GM21717 (cell line): ENCODE measurements around the gene CASQ2.

Source experiments
- ATAC-seq: cut with Tn5 transposase; IDR thresholded peaks from one replicate; pipeline ENCODE4 v1.9.1; 2021; ENCODE audit warnings: mild to moderate bottlenecking, moderate library complexity; ENCODE audit not compliant: unreplicated experiment

CASQ2 gene

GRCh38 chr1:115705085-115705951 lies 63.2 kb downstream of the CASQ2 start:
- no peak for ATAC-seq

GRCh38 chr1:115702959-115703358 lies 65.6 kb downstream of the CASQ2 start:
- ATAC-seq = no peak

DNA sequence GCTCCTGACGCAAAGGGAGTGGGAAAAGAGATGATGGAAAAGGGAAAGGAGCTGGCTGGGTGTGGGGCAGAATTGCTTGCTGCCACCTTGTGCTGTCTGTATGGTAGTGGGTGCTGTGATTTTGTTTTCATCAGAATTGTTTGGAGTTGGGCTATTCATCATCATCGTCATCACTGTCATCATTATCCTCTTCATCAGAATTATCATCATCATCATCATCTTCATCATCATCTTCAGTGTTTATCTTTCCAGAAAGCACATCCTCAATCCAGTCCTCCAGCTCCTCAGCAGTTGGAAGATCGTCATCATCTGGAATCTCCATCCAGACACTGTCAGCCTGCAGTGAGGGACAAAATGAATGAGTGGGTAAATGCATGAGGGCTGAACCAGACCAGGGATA lies 67.4 kb downstream of the CASQ2 start:
- ATAC-seq = no peak

DNA sequence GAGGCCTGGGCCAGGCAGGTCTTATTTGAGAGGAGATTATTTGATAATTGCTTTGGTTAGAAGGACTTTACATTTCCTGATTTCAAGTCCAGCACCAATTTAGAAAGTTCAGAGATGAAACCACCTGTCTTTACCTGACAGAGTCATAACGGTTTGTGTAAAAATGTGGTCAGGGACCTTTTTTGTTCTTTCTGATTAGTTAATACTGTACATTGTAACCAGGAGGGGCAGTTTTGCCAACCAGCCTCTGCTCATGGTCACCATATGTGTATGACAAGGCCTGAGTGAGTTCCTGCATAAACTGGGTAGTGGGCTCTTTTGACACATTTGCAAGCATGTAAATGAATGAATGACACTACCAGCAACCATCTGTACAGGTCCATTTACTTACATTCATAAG lies 70.9 kb downstream of the CASQ2 start:
- no peak for ATAC-seq

DNA sequence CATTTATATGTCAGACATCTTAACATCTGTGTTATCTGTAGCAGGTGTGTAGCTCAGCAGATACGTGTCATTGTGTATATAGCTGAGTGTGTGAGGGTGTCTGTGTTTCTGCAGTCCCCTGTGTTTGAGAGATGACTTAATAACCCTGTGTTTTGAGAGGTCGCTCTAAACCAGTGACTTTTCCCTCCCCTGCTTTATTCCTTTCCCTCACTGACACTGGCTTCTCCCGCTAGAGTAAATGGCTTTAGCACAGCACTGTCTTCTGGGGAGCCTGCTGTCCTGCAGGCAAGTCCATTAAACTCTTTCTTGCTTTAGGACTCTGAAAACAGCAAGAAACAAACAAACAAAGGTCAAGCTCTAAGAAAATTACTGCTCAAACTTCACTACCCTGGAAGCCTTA lies 73.7 kb downstream of the CASQ2 start:
- no peak for ATAC-seq

GRCh38 chr1:115692224-115692623 lies 76.3 kb downstream of the CASQ2 start:
- ATAC-seq = no peak

GRCh38 chr1:115690972-115691371 lies 77.5 kb downstream of the CASQ2 start:
- no peak for ATAC-seq

GRCh38 chr1:115687744-115688143 lies 80.8 kb downstream of the CASQ2 start:
- no peak for ATAC-seq

- ATAC-seq = no peak
These were observed 83.3 kb downstream of the CASQ2 start for GRCh38 chr1:115685029-115685705.

GRCh38 chr1:115682792-115683191 lies 85.7 kb downstream of the CASQ2 start:
- ATAC-seq = no peak

DNA sequence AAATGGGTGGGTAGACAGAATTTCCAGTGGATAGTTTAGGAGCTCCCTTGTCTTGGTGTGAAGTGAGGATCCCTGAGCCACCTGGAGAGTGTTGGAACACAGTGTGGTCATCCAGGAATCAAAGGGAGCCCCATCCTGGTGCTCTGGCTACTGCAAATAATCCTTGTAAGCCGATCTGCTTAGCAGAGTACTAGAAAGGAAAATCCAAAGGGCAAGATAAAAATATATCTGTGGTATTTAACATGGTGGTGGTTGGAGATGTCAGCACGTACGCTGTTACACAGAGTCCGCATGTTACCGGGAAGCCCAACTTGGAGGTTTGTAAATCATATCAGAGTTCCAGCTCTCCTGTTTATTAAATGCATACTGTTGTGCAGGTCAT lies 87.8 kb downstream of the CASQ2 start:
- ATAC-seq = no peak

DNA sequence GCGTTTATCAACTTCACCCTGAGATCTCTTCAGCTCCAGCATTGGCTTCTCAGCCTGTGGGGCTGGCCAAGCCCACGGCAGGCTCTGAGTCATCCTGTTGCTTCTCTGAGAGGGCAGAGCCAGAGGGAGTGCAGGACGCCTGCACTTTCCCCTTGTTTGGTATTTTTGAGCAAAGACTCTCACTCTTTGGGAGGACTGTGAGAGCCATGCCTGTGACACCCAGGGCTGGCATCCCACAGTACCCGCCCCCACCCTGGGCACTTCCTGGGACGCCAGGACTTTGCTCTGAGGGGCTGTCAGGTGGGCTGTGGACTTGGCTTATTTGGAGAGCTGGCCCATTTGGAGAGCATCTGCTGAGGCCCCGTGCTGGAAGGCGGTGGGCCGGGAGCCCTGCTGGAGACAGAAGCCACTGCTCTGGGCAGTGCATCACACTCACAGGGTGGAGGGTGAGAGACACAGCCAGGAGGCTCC lies 89.3 kb downstream of the CASQ2 start:
- no peak for ATAC-seq

DNA sequence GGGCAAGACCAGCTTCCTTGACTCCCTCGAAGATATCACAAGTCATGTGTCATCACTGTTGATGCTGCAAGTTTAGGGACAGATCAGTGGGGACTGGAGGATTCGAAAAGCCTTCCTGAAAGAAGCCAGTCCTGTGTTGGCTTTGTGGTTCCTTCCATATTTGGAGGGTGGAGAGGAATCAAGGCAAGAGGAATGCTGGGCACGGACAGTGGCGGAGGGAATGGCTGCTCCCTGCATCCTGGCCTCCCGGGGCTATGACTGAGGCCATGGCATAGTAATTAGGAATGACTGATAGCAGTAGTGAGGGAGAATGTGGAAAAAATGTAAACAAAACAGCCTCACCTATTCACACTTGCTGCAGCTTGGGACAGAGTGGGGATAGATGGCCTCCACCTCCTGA lies 90.4 kb downstream of the CASQ2 start:
- no peak for ATAC-seq

DNA sequence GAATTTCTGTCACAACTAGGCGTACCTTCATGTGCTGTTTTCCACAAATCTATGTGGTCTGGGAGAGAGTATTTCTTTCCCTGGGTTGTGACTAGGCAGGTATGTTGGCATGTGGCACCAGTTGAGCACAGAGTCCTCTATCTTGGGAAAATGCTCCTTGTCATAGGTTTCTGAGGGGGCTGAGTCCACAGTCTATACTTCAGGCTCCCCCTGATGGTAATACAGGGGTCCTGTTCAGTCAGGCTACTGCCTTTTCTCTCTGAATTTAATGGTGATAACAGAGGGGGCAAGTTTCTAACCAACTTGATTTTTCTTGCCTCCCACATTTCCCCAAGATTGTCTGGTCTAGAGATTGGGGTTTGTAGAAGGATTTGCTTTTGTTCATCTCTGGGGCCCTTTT lies 90.9 kb downstream of the CASQ2 start:
- no peak for ATAC-seq

GRCh38 chr1:115677182-115677555 lies 91.3 kb downstream of the CASQ2 start:
- ATAC-seq = no peak

GRCh38 chr1:115676498-115677181 lies 91.9 kb downstream of the CASQ2 start:
- ATAC-seq = no peak

GRCh38 chr1:115672224-115673009 lies 96.1 kb downstream of the CASQ2 start:
- no peak for ATAC-seq

- ATAC-seq = no peak
These were observed 97.2 kb downstream of the CASQ2 start for GRCh38 chr1:115671176-115671934.

GRCh38 chr1:115670476-115671175 lies 97.9 kb downstream of the CASQ2 start:
- ATAC-seq = no peak

DNA sequence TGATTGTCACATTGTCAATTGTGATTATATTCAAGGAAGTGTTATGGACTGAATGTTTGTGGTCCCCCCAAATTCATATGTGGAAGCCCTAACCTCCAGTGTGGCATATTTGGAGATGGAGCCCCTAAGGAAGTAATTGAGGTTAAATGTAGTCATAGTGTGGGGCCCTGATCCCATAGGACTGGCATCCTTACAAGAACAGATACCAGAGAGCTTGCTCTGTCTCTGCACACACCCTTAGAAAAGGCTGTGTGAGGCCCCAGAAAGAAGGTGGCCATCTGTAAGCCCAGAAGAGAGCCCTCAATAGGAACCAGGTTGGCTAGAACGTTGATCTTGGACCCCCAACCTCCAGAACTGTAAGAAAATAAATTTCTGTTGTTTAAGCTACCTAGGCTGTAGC lies 98.6 kb downstream of the CASQ2 start:
- ATAC-seq = no peak
